Effector memory CD8-positive, alpha-beta T cell (primary cell): ENCODE data around the gene LMX1B.

Experiments
- ATAC-seq: fragments of 150-1000 bp; cut with Tn5 transposase; replicated peaks from 2 replicates; pipeline ENCODE4 v1.10.0; 2021; ENCODE audit warnings: mild to moderate bottlenecking, moderate library complexity
- DNase-seq, 3 experiments: peaks; one replicate each; pipeline ENCODE4 v3.0.0; 2021
- H3K27ac Mint-ChIP-seq, 2 donors: one replicate each; pipeline ENCODE4 v1.8.0; 2022; ENCODE audit warnings: mild to moderate bottlenecking in 2 of 2, mixed read lengths in 2 of 2, moderate library complexity in 2 of 2
- H3K27me3 Mint-ChIP-seq, 2 donors: one replicate each; pipeline ENCODE4 v1.8.0; 2022; ENCODE audit warnings: mixed read lengths in 2 of 2
- H3K36me3 Mint-ChIP-seq: one replicate; pipeline ENCODE4 v1.8.0; 2022; ENCODE audit warnings: mild to moderate bottlenecking, moderate library complexity, mixed read lengths; ENCODE audit not compliant: insufficient read depth
- H3K4me1 Mint-ChIP-seq, 2 donors: one replicate each; pipeline ENCODE4 v1.8.0; 2022; ENCODE audit warnings: low read depth in 2 of 2, mixed read lengths in 2 of 2
- H3K4me3 Mint-ChIP-seq, 2 donors: one replicate each; pipeline ENCODE4 v1.8.0; 2022; ENCODE audit warnings: mild to moderate bottlenecking in 2 of 2, mixed read lengths in 2 of 2, moderate library complexity in 2 of 2
- H3K9me3 Mint-ChIP-seq, 2 donors: one replicate each; pipeline ENCODE4 v1.8.0; 2022; ENCODE audit warnings: mixed read lengths in 2 of 2

LMX1B gene

DNA sequence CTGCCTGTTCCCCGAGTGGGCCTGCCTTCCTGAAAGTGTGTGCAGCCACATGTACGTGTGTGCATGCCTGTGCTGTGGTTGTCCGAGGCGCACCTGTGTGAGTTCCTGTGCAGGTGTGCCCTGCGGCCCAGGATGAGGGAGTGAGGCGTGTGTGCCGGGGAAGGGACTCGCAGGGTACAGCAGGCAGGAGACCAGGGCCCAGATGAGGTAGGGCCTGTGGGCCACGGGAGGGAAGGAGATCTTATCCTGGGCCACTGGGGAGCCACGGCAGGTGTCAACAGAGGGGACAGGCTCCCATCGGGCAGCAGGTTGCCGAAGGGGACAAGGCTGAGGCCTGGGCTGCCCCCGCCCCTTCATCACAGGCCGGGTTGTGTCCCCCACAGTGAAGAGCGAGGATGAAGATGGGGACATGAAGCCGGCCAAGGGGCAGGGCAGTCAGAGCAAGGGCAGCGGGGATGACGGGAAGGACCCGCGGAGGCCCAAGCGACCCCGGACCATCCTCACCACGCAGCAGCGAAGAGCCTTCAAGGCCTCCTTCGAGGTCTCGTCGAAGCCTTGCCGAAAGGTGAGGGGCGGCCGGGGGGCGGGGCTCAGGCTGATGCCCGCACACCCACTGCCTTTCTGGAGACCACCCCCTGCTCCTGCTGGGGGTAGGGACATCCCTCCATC is 79.2 kb downstream of the LMX1B start:
- Mint-ChIP-seq H3K27ac (no peak overlapping the region), H3K9me3 (no peaks in the 10 kb centered on the region), H3K36me3 (no peaks in the 10 kb centered on the region), H3K4me3 (no peak overlapping the region), H3K4me1 (peaks cover 0 to 8% of the 10 kb centered on the region in 2 donors), H3K27me3 (peaks cover 45 to 87% of the 10 kb centered on the region in 2 donors)
- no peak for DNase-seq
- ATAC-seq = no peak

DNA sequence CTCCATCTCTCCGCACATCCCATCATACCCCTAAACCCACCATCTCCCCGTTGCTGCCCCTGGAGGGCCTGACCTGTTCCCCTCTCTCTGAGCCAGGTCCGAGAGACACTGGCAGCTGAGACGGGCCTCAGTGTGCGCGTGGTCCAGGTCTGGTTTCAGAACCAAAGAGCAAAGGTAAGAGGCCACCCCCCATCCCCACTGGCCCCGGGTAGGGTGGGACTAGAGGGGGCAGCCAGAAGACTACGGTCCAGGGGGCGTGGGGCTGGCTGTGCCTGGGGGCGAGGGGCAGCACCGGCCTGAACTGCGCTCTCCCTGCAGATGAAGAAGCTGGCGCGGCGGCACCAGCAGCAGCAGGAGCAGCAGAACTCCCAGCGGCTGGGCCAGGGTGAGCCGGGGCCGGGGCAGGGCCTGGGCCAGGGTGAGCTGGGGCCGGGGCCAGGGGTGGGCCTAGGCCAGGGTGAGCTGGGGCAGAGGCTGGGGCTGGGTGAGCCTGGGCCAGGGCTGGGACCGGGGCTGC is 79.8 kb downstream of the LMX1B start:
- no peaks in the 10 kb centered on the region for H3K36me3 Mint-ChIP-seq
- H3K4me1 Mint-ChIP-seq = peaks cover 0 to 8% of the 10 kb centered on the region in 2 donors
- H3K9me3 Mint-ChIP-seq = no peaks in the 10 kb centered on the region
- DNase-seq = no peak
- H3K4me3 Mint-ChIP-seq = no peak overlapping the region
- ATAC-seq = no peak
- H3K27ac Mint-ChIP-seq = no peak overlapping the region
- H3K27me3 Mint-ChIP-seq = peaks cover 39 to 87% of the 10 kb centered on the region in 2 donors

DNA sequence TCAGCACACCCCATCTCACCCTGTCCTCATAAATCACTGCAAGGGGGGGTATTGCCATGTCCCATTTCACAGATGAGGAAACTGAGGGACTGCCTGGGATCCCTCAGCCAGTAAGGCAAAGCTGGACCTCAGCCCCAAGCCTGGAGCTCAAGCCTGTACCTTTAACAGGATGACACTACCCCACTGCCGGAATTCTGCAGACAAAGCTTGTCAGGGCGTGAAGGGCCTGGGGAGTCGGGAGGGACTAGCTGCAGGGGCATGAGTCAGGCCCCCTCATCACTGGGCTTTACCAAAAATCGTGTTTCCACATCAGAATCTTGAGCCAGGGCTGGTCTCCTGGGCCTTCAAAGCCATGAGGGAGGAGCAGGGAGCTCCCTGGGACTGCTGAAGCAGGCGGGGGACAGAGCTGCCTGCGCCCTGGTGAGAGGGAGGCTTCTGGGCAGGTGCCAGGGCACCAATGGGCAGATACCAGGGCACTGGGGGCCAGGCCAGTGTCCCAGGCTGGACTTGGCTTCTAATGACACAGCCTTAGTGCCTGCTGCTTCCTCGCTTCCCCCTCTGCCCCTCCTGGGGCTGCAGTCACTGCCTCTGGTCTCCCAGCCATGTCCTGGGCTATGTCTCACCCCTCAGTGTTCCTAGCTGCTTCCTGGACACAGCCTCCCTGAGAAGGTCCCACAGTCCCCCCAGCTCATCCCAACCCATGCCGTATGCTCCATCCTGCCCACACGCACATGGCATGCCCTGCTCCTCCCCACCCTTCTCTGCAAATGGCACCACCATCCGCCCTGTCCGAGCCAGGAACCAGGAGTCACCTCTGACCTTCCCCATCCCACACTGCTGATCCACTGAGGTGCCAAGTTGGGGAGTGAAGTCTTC is 80.7 kb downstream of the LMX1B start:
- peaks cover 0 to 8% of the 10 kb centered on the region in 2 donors for H3K4me1 Mint-ChIP-seq
- peaks cover 31 to 86% of the 10 kb centered on the region in 2 donors for H3K27me3 Mint-ChIP-seq
- no peak overlapping the region for H3K4me3 Mint-ChIP-seq
- no peak for DNase-seq
- no peak for ATAC-seq
- no peaks in the 10 kb centered on the region for H3K9me3 Mint-ChIP-seq
- H3K27ac Mint-ChIP-seq = no peak overlapping the region
- H3K36me3 Mint-ChIP-seq = no peaks in the 10 kb centered on the region

DNA sequence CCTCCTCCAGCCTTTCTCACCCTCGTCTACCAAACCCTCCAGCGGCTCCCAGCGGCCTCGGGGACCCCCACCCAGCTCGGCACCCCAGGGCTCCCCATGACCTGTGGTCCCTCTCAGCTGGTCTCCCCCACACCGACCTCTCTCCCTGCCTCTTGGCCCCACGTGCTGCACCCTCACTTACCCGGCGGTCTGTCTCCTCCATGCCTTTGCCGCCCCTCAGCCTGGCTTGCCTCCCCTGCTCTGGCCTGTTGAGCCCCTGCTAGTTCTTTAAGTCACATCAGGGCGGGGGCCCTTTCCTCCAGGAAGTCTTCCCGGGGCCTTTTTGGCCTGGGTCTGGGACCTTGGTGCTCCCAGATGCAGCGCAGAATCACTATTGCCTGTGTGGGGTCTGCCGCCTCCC is 81.5 kb downstream of the LMX1B start:
- ATAC-seq = no peak
- H3K4me1 Mint-ChIP-seq = peaks cover 0 to 8% of the 10 kb centered on the region in 2 donors
- DNase-seq = no peak
- H3K27me3 Mint-ChIP-seq = peaks cover 27 to 86% of the 10 kb centered on the region in 2 donors
- H3K4me3 Mint-ChIP-seq = no peak overlapping the region
- H3K9me3 Mint-ChIP-seq = no peaks in the 10 kb centered on the region
- H3K36me3 Mint-ChIP-seq = no peaks in the 10 kb centered on the region
- H3K27ac Mint-ChIP-seq = no peak overlapping the region

DNA sequence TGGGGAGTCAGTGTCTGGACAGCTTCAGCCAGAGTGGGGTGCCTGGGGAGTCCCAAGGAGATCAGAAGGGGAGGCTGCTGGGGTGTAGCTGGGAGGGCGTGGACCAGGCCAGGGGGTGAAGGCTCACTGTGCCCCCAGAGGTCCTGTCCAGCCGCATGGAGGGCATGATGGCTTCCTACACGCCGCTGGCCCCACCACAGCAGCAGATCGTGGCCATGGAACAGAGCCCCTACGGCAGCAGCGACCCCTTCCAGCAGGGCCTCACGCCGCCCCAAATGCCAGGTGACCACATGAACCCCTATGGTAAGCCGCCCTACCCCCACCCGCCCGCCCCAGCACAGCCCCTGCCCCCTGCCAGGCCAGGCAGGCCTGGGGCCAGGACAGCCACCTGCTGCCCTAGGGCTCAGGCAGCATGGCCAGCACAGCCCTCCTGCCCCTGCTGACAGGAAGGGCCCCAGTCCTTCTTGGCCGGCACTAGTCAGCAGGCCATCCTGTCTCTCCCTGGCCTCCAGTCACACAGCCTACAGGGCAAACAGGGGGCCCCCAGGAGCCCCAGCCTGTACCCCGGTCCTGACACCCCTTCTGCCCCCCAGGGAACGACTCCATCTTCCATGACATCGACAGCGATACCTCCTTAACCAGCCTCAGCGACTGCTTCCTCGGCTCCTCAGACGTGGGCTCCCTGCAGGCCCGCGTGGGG is 82.1 kb downstream of the LMX1B start:
- peaks cover 22 to 86% of the 10 kb centered on the region in 2 donors for H3K27me3 Mint-ChIP-seq
- no peaks in the 10 kb centered on the region for H3K9me3 Mint-ChIP-seq
- DNase-seq = no peak
- ATAC-seq = no peak
- H3K4me1 Mint-ChIP-seq = peaks cover 0 to 8% of the 10 kb centered on the region in 2 donors
- H3K36me3 Mint-ChIP-seq = no peaks in the 10 kb centered on the region
- H3K4me3 Mint-ChIP-seq = no peak overlapping the region
- H3K27ac Mint-ChIP-seq = no peak overlapping the region

DNA sequence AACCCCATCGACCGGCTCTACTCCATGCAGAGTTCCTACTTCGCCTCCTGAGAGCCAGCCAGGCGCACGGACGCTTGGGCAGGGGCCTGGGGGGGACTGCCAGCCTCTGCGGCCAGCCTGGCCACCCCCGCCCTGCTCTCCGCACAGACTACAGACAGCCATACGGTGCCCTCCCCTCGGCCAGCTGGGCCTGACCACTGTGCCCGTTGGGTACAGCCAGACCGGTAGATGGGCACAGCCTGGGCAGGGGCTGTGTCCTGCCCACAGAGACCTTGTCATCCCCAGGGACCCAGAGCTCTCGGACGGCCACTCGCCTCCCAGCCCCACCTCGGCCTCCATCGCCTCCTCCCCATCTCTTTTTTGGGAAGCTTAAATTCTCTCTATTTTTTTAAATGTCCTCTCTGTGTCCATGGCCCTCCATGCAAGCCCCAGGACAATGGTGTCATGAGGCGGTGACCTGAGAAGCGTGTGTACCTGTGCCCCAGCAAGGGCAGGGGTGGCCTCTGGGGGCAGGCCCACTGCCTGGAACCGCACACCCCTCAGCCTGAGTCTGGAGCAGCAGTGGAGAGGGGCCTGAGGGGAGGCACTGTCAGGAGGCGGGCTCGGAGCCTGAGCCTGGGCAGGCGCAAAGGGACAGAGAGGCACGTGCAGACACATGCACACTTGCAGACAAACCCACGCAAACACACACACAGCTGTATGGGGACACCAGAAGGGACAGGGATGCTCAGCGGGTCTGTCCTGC is 82.8 kb downstream of the LMX1B start:
- H3K27me3 Mint-ChIP-seq = peaks cover 29 to 90% of the 10 kb centered on the region in 2 donors
- no peak for DNase-seq
- no peak overlapping the region for H3K4me3 Mint-ChIP-seq
- peaks cover 1 to 8% of the 10 kb centered on the region in 2 donors for H3K4me1 Mint-ChIP-seq
- no peak for ATAC-seq
- no peaks in the 10 kb centered on the region for H3K36me3 Mint-ChIP-seq
- H3K9me3 Mint-ChIP-seq = no peaks in the 10 kb centered on the region
- H3K27ac Mint-ChIP-seq = no peak overlapping the region

DNA sequence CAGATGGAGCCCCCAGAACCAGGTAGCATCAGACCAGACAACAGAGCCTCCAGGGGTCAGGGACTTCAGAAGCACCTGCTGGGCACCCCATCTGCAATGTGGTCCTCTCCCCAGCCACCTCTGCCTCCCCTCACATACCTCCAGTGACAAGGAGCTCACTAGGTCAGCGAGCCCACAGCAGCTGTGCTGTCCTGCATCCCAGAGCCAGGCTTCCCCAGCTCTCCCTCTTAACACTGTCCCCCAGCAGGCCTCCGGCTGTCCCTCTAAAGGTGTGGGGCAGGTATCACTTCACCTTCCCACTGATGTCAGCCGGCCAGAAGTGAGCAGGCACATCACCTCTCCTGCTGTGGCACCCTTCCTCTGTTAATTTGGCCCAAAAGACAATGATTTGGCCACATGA is 83.6 kb downstream of the LMX1B start:
- ATAC-seq = no peak
- H3K36me3 Mint-ChIP-seq = no peaks in the 10 kb centered on the region
- H3K4me1 Mint-ChIP-seq = peaks cover 2 to 8% of the 10 kb centered on the region in 2 donors
- DNase-seq = no peak
- H3K4me3 Mint-ChIP-seq = no peak overlapping the region
- H3K27me3 Mint-ChIP-seq = peaks cover 37 to 90% of the 10 kb centered on the region in 2 donors
- no peak overlapping the region for H3K27ac Mint-ChIP-seq
- no peaks in the 10 kb centered on the region for H3K9me3 Mint-ChIP-seq

DNA sequence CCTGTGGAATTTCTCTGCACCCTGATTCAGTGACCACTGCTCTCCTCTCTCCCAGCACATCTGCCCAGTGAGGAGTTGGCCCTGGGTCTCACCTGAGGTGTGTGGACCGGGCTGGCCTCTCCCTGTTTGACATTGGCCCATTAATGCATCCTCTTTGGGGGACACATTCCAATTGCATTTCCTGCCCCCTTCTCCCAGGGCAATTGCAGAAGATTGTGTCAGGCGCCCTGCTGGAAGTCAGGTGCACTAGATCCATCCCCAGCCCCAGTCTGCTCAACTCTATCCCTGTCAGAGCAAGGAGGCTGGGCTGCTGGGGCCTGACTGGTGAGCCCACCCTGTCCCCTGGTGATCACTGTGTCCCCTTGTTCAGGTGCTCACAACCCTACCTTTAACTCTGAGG is 84.5 kb downstream of the LMX1B start:
- H3K4me3 Mint-ChIP-seq = no peak overlapping the region
- no peaks in the 10 kb centered on the region for H3K36me3 Mint-ChIP-seq
- no peak overlapping the region for H3K27ac Mint-ChIP-seq
- H3K27me3 Mint-ChIP-seq = peaks cover 35 to 90% of the 10 kb centered on the region in 2 donors
- no peak for ATAC-seq
- no peaks in the 10 kb centered on the region for H3K9me3 Mint-ChIP-seq
- no peak for DNase-seq
- peaks cover 2 to 6% of the 10 kb centered on the region in 2 donors for H3K4me1 Mint-ChIP-seq

DNA sequence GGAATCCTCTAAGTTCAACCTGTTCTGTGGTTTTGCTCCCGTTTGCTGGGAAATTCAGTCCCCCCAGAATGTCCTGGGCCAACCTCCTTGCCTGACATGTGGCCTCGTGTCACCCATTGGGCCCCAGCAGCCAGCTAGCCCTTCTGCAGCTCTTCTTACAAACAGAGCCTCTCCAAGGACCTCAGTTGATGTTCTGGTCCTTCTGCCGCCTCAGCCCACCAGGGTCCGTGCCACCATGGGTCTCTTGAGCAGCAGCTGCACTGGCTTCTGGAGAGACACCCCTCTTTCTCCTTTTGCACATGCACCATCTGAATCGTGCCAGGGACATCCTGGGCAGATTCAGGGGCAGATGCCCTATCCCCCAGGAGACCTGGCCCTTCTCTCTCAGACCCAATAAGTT is 85.0 kb downstream of the LMX1B start:
- no peak overlapping the region for H3K4me3 Mint-ChIP-seq
- ATAC-seq (no peak), DNase-seq (no peak)

DNA sequence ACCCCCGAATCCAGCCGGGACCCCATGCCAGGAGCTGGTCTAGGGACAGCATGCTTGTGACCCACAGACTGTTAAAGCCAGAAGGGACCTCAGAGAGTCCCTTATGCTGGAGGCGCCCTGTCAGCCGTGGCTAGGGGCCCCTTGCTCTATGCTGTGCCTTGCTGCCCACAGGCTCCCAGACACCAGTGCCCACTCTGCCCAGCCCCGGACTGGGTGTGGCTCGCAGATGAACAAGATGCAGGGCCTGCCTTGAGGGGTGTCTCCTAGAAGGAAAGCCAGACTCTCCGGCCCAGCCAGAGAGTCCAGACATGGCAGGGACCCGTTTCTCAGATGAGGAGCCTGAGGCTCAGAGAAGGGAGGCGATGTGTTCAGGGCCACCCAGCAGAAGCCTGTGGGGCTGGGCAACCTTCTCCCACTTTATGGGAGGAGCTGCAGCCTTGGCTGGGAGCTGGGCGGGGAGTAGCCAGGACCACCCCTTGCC is 85.7 kb downstream of the LMX1B start:
- no peaks in the 10 kb centered on the region for H3K36me3 Mint-ChIP-seq
- DNase-seq (no peak), ATAC-seq (no peak)
- H3K4me3 Mint-ChIP-seq = no peak overlapping the region
- no peaks in the 10 kb centered on the region for H3K9me3 Mint-ChIP-seq
- H3K27me3 Mint-ChIP-seq = peaks cover 47 to 99% of the 10 kb centered on the region in 2 donors
- H3K27ac Mint-ChIP-seq = no peak overlapping the region
- peaks cover 4 to 7% of the 10 kb centered on the region in 2 donors for H3K4me1 Mint-ChIP-seq

More for the DNA sequence above, 85.0 kb downstream of the LMX1B start:
- Mint-ChIP-seq H3K27ac (no peak overlapping the region), H3K9me3 (no peaks in the 10 kb centered on the region), H3K27me3 (peaks cover 40 to 94% of the 10 kb centered on the region in 2 donors), H3K36me3 (no peaks in the 10 kb centered on the region), H3K4me1 (peaks cover 2 to 6% of the 10 kb centered on the region in 2 donors)

DNA sequence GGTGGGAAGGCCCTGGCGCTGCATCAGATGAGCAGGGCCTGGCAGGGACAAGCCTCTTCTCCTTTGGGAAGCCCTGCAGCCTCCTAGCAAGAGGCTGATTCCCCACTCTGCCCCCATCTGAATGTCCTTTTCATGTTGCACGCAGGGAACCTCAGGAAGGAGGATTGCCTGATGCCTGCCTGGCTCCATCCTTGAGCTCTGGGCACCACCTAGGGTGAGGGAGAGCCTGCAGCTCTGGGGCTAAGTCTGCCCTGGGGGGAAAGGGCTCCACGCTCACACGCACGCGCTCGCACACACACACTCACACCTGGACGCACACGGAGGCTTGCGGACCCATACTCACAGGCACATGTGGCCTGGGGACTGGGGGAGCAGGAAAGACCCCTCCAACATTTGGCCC is 86.6 kb downstream of the LMX1B start:
- Mint-ChIP-seq H3K36me3 (peaks cover 2% of the 10 kb centered on the region), H3K27ac (no peak overlapping the region), H3K9me3 (no peaks in the 10 kb centered on the region), H3K4me3 (no peak overlapping the region), H3K4me1 (peaks cover 8 to 12% of the 10 kb centered on the region in 2 donors), H3K27me3 (peaks cover 47 to 99% of the 10 kb centered on the region in 2 donors)
- DNase-seq (no peak), ATAC-seq (no peak)

DNA sequence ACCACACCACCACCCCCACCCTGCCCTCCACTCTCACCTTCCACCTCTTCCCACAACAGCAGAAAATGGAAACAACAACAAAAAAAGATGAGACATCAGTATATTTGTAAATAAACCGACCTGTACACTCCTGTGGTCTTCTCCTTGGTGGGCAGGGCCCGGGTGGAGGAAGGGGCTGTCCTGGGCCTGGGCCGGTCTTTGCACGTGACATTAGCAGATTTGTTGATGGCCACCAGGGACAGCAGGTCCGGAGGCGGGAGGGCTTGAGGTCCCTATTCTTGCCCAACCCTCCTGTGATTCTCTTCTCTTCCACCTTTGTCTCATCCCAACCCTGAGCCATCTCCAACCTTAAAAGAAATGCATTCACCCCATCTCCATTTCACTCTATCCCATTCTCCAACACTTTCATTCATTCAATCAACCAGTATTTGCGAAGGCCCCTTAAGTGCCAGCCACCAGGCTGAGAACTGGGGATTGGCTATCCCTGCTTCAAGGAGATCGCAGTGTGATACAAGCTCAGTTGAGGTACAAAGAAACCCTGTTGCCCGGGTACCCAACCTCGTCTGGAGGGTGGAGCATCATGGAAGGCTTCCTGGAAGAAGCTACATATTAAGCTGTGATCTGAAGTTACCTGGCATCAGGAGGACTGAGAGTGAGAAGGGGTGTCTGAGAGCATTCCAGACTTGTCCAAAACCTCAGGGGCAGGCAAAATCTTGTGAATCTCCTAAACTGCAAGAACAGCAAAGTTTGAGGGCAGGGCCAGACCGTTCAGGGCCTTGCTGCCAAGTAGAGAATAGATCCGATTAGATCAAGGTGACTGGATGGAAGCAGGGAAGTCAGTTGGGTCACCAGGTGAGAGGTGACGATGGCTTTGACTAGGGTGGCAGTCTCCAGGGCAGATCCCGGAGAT is 87.4 kb downstream of the LMX1B start:
- Mint-ChIP-seq H3K36me3 (peaks cover 4% of the 10 kb centered on the region), H3K4me3 (no peak overlapping the region), H3K9me3 (no peaks in the 10 kb centered on the region), H3K27ac (no peak overlapping the region), H3K27me3 (peaks cover 48 to 94% of the 10 kb centered on the region in 2 donors), H3K4me1 (peaks cover 12 to 15% of the 10 kb centered on the region in 2 donors)
- ATAC-seq (no peak), DNase-seq (no peak)
